ENCODE results near the gene AVPR2.

The AVPR2 gene

DNA sequence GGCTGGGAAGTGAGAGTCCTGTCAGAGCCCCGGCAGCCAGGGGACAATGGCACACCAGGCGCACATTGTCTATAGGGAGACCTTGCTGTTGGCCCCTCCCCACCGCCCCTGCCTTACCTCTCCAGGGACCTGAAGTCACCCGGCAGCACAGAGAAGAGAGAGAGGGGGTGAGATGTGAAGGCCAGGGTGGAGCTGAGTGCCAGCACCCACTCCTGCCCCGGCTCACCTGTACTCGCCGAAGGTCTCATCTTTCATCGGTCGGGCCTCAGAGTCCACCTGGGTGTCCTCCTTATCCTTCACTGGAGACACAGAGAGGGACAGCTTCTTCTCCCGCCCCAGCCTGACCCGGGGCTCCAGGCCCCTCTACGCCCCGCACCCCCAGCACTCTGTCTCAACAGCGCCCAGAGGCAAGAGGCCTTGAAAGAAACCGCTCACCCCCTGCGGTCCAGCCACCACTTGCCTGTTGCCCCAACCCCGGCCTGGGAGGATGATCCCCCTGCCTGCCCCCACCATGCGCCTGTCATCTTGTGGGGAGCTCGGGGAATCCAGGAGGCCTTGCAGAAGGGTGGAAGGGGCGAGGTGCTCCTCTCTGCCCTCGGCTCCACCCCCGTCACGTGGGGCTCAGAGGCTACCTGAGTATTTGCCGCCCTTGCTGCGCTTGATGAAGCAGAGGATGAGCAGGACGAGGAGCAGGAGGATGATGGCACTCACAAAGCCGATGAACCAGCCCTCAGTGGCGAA, 41.1 kb upstream of the AVPR2 start:
- H3K4me3 ChIP-seq (ENCODE audit: low read depth, low read length) = no peak overlapping the region
- TF ChIP-seq, protein P1, sequence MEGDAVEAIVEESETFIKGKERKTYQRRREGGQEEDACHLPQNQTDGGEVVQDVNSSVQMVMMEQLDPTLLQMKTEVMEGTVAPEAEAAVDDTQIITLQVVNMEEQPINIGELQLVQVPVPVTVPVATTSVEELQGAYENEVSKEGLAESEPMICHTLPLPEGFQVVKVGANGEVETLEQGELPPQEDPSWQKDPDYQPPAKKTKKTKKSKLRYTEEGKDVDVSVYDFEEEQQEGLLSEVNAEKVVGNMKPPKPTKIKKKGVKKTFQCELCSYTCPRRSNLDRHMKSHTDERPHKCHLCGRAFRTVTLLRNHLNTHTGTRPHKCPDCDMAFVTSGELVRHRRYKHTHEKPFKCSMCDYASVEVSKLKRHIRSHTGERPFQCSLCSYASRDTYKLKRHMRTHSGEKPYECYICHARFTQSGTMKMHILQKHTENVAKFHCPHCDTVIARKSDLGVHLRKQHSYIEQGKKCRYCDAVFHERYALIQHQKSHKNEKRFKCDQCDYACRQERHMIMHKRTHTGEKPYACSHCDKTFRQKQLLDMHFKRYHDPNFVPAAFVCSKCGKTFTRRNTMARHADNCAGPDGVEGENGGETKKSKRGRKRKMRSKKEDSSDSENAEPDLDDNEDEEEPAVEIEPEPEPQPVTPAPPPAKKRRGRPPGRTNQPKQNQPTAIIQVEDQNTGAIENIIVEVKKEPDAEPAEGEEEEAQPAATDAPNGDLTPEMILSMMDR (IDR thresholded peaks at IDR 0.05; ENCODE audit: low read depth, low read length, missing control alignments) = no peak
- DNase-seq (ENCODE audit: low read depth) = no peak
- in situ Hi-C loops (cut with HindIII; ENCODE audit: low sequenced_read_pairs) = no loop called here

- H3K4me3 ChIP-seq (ENCODE audit: low read depth, low read length) = no peak overlapping the region
- in situ Hi-C loops (cut with HindIII; ENCODE audit: low sequenced_read_pairs) = no loop called here
- DNase-seq (ENCODE audit: low read depth) = no peak
- TF ChIP-seq, protein P1 (IDR thresholded peaks at IDR 0.05; ENCODE audit: low read depth, low read length, missing control alignments) = no peak
These were observed 40.4 kb upstream of the AVPR2 start for GRCh38 chrX:153864101-153864500.

DNA sequence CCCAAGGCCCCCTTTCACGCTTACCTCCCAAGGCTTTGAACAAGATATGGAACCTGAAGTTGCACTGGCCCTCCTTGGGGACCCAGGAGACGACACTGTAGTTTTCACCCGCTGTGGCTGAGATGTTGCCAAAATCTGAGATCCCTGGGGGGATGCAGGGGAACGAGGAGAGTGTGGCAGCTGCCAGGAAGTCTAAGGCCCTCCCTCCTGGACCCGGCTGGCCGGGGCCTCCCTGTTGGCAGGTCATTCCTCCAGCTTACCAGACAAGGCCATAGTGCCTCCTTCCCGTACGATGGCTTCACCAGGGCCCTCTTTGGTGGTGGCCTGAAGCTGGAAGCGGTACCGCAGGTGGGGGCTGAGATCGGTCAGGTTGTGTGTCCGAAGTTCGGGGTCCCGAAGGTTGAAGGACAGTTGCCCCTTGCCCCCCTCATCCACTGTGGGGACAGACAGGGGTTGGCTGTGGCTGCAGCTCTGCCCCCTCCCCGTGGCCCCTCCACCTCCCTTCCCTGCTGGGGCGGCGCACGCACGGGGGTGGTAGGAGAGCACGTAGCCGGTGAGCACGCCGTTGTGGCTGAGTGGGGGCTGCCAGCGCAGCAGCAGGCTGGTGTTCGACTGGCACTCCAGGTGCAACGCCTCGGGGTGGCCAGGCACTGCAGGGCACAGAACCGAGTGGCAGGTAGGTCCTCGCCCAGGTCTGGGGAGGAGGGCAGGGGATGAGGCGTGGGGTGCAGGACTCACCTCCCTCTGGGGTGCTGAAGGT, 39.7 kb upstream of the AVPR2 start:
- H3K4me3 ChIP-seq (ENCODE audit: low read depth, low read length) = no peak overlapping the region
- DNase-seq (ENCODE audit: low read depth) = no peak
- TF ChIP-seq, protein P1 (IDR thresholded peaks at IDR 0.05; ENCODE audit: low read depth, low read length, missing control alignments) = no peak
- in situ Hi-C loops (cut with HindIII; ENCODE audit: low sequenced_read_pairs) = no loop called here

GRCh38 chrX:153865321-153865580, 39.2 kb upstream of the AVPR2 start:
- no peak overlapping the region for H3K4me3 ChIP-seq (ENCODE audit: low read depth, low read length)
- no peak for DNase-seq (ENCODE audit: low read depth)
- in situ Hi-C loops (cut with HindIII; ENCODE audit: low sequenced_read_pairs) = no loop called here
- TF ChIP-seq, protein P1 (IDR thresholded peaks at IDR 0.05; ENCODE audit: low read depth, low read length, missing control alignments) = no peak

DNA sequence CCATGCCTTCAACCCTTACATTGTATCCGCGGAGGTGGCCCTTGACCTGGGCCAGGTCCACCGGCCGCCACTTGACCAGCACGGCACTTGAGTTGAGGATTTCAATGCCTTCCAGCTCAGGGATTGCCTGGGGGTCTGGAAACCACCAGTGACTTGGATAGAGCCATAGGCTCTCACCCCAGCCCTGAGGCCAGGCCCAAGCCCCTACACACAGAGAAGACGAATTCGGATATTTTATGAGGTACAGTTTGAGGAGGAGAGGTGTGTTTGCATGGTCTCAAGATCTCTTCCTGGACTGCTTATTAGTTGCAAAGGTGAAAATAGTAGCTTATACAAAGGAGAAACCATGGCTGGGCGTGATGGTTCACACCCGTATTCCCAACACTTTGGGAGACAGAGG, 38.8 kb upstream of the AVPR2 start:
- DNase-seq (ENCODE audit: low read depth) = no peak
- TF ChIP-seq, protein P1 (IDR thresholded peaks at IDR 0.05; ENCODE audit: low read depth, low read length, missing control alignments) = no peak
- H3K4me3 ChIP-seq (ENCODE audit: low read depth, low read length) = no peak overlapping the region
- in situ Hi-C loops (cut with HindIII; ENCODE audit: low sequenced_read_pairs) = no loop called here

- in situ Hi-C loops (cut with HindIII; ENCODE audit: low sequenced_read_pairs) = no loop called here
- TF ChIP-seq, protein P1 (IDR thresholded peaks at IDR 0.05; ENCODE audit: low read depth, low read length, missing control alignments) = no peak
- no peak for DNase-seq (ENCODE audit: low read depth)
- no peak overlapping the region for H3K4me3 ChIP-seq (ENCODE audit: low read depth, low read length)
These were observed 38.0 kb upstream of the AVPR2 start for GRCh38 chrX:153866302-153867019.
